GM18951 (cell line): Measurements from ENCODE around the gene ATAT1.
A peak's percentile ranks its signal among the peaks of the same experiment; 100 is the strongest.

Experiments
- POLR2A ChIP-seq: IDR thresholded peaks from 4 replicates; pipeline ENCODE4 v1.6.1; 2011; ENCODE audit warnings: mild to moderate bottlenecking; ENCODE audit not compliant: insufficient read length, insufficient read depth; ENCODE audit errors: extremely low read depth
- in situ Hi-C: fragments of 300-500 bp; cut with MboI; formaldehyde crosslinking; loops from one replicate; pipeline ENCODE4 v1.12.0; 2022; ENCODE audit warnings: low sequenced_read_pairs, mixed read lengths, inconsistent platforms; ENCODE audit not compliant: unreplicated experiment

Gene ATAT1

GRCh38 chr6:30615958-30616810 lies 10.5 kb upstream of the ATAT1 start:
- in situ Hi-C loops: no loop called here
- TF ChIP-seq POLR2A: no peak

- peak; percentile 99 for TF ChIP-seq POLR2A
- in situ Hi-C loops: no loop called here
These were observed 9.7 kb upstream of the ATAT1 start, which contains the start of gene PPP1R10 for GRCh38 chr6:30616811-30617564. Gene PPP1R10, minus strand, starts transcription at chr6:30617243. Its CDS starts 7,299 bp downstream, at chr6:30609944.

- in situ Hi-C loops: no loop called here
- peak; percentile 89 for TF ChIP-seq POLR2A
These were observed 9.0 kb upstream of the ATAT1 start, which contains the start of gene MRPS18B for GRCh38 chr6:30617565-30618269. Gene MRPS18B, plus strand, starts transcription at chr6:30617840. Its CDS starts 26 bp downstream, at chr6:30617866.

GRCh38 chr6:30618270-30618797 lies 8.3 kb upstream of the ATAT1 start:
- no peak for TF ChIP-seq POLR2A
- in situ Hi-C loops: no loop called here

GRCh38 chr6:30619561-30619960 lies 7.1 kb upstream of the ATAT1 start:
- no peak for TF ChIP-seq POLR2A
- in situ Hi-C loops: no loop called here

GRCh38 chr6:30625511-30625910 lies 1.2 kb upstream of the ATAT1 start:
- in situ Hi-C loops: no loop called here
- no peak for TF ChIP-seq POLR2A

- no peak for TF ChIP-seq POLR2A
- in situ Hi-C loops: no loop called here
These were observed 9.2 kb downstream of the ATAT1 start for GRCh38 chr6:30635834-30636233.

- TF ChIP-seq POLR2A: no peak
- in situ Hi-C loops: no loop called here
These were observed 13.8 kb downstream of the ATAT1 start for GRCh38 chr6:30640481-30640880.

- in situ Hi-C loops: no loop called here
- TF ChIP-seq POLR2A: no peak
These were observed 14.4 kb downstream of the ATAT1 start for GRCh38 chr6:30641048-30641447.

- TF ChIP-seq POLR2A: no peak
- in situ Hi-C loops: no loop called here
These were observed 17.0 kb downstream of the ATAT1 start for GRCh38 chr6:30643656-30644055.

- TF ChIP-seq POLR2A: no peak
- in situ Hi-C loops: no loop called here
These were observed 18.1 kb downstream of the ATAT1 start for GRCh38 chr6:30644769-30645168.

GRCh38 chr6:30645989-30646388 lies 19.3 kb downstream of the ATAT1 start:
- no peak for TF ChIP-seq POLR2A
- in situ Hi-C loops: no loop called here
